GM19467 (cell line): ENCODE results near the gene ITSN1.
"Not testable (repeated sequence)": the region's sequence is repeated elsewhere in the genome, so short reads cannot be mapped to it uniquely, and the experiment has no call there.

Source experiments
- ATAC-seq: cut with Tn5 transposase; IDR thresholded peaks from one replicate; pipeline ENCODE4 v1.9.1; 2021; ENCODE audit warnings: mild to moderate bottlenecking, moderate library complexity; ENCODE audit not compliant: unreplicated experiment

ITSN1 gene

DNA sequence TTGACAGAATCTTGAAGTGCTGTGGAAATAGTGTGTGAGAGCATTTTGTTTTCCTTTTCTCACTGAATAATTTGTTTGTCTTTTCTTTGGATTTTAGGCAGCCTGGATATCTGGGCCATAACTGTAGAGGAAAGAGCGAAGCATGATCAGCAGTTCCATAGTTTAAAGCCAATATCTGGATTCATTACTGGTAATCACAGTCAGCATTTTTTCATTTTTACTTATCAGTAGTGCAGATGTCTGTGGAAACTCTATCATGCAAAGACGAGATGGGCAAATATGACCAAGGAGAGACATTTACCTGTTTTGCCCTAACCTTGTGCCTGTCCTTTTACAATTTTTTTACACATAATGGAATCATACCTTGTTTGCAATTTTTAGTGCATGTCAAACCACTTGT is 78.8 kb downstream of the ITSN1 start:
- no peak for ATAC-seq

DNA sequence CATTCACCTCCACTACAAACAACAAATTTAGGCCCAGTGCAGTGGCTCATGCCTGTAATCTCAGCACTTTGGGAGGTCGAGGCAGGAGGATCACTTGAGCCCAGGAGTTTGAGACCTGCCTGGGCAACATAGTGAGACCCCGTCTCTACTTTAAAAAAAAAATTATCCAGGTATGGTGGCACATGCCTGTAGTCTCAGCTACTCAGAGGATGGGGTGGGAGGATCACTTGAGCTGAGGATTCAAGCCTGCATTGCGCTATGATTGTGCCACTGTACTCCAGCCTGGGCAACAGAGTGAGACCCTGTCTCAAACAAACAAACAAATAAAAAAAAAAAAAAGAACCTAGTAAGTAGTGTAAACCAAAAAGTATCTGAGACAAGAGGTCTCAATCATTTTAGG is 86.8 kb downstream of the ITSN1 start:
- not testable (repeated sequence) for ATAC-seq

GRCh38 chr21:33729641-33730040 is 87.3 kb downstream of the ITSN1 start:
- ATAC-seq: no peak

DNA sequence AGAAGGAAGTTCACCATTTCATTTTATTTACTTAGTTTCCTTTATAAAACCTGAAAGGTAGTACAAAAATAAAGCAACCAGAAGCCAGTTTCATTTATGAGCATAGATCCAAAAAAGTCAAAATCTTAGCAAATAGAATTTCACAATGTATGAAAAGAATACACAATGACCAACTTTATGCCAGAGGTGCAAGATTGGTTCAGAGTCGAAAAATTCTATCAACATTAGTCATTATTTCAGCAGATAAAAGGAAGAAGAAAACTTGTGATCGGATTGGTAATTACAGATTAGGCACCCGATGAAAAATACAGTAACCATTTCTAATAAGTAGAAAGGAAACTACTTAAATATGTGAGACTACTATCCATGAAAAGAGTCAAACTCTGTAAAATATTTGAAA is 89.1 kb downstream of the ITSN1 start:
- no peak for ATAC-seq

DNA sequence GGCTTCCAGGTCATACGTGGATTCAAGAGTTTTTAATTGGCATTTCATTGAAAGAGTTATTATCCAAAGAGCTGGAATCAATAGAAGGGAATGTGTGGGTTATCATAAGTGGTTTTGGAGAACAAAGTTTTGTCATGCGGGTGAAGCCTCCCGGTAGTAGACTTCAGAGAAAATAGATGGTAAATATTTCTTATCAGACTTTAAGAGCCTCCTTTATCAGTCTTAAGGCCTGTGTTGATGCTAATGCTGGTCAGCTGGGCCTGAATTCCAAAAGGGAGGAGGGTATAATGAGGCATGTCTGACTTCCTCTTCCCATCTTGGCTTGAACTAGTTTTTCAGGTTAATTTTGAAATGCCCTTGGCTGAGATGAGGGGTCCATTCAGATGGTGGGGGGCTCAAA is 89.7 kb downstream of the ITSN1 start:
- no peak for ATAC-seq

DNA sequence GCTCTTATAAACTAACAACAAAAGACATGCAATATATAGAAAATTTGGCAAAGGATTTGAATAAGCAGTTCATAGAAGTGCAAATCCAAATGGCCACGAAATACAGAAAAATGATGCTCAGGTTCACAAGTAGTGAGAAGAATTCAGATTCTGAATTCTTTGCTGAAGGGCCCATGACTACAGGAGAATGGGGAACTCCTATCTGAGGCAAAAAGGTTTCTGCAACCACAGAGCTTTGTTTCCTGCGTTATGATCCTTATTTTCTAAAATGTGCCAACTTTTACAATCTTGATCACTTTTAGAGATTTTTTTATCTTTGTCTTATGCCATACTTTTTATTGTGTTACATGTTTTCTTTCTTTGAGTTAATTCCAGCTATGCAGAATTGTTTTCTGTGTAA is 91.3 kb downstream of the ITSN1 start:
- ATAC-seq: no peak

DNA sequence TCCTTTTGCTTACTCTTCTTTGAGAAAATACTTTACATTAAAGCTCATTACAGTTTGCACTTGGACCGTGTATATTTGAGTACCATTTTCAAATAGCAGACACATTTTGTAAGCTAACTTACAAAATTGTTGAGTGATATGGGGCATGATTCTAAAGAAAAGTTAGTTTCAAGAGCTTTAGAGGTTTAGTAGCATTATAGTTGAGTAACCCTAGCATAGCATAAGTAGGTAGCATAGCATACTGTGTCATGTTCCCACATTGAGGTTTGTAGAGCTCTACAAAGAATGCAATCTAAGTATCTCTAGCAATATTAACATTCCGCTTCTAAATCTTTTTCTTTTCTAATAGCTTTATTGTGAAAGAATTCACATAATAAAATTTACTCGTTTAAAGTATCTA is 92.0 kb downstream of the ITSN1 start:
- no peak for ATAC-seq

DNA sequence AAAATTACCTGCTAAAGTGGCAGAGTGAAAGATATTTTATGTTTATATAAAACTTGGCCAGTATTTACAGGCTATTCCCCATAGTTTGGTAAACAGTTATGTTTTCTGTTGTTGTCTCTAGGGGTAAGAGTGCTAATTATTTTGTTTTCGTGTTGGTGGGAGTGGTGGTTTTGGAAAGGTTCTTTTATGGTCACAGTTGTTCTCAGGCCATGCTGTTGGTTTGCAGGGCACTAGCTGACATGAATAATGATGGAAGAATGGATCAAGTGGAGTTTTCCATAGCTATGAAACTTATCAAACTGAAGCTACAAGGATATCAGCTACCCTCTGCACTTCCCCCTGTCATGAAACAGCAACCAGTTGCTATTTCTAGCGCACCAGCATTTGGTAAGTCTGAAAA is 92.5 kb downstream of the ITSN1 start:
- ATAC-seq: no peak

- ATAC-seq: no peak
These were observed 94.3 kb downstream of the ITSN1 start for GRCh38 chr21:33736569-33736968.

GRCh38 chr21:33739701-33740100 is 97.4 kb downstream of the ITSN1 start:
- ATAC-seq: no peak

DNA sequence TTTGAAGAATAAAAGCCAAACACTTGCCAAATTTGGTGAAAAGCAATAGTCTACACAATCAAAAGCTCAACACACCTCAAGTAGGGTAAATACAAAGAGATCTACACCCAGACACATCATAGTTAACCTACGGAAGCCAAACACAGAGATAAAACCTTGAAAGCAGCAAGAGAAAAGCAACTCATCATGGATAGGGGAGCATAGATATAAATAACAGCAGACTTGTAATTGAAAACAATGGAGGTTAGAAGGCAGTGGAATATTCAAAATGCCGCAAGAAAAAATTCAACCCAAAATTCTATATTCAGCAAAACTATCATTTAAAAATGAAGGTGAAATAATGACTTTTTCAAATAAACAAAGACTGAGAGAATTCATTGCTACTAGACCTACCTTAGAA is 105.1 kb downstream of the ITSN1 start:
- ATAC-seq: no peak

- no peak for ATAC-seq
These were observed 106.6 kb downstream of the ITSN1 start for GRCh38 chr21:33748903-33749302.

- ATAC-seq: no peak
These were observed 107.7 kb downstream of the ITSN1 start for GRCh38 chr21:33750017-33750416.

DNA sequence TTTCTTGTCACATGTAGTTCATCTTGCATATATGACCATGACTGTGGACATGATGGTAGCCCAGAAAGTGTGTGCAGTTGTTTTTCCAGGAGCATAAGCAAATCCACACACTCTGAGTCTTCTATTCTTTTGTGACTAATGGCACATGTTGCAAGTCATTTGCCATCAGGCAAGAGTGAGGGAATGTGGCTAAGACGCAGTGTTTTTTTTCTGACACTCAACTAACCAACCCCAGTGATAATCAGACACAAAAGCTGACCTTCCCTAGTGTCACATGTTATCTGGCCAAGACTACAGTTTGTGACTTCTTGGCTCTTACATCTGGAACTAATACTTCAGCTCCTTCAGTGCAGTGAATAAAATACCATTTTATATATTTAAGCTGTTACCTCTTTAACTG is 108.8 kb downstream of the ITSN1 start:
- ATAC-seq: no peak

GRCh38 chr21:33751533-33751932 is 109.2 kb downstream of the ITSN1 start:
- ATAC-seq: no peak

DNA sequence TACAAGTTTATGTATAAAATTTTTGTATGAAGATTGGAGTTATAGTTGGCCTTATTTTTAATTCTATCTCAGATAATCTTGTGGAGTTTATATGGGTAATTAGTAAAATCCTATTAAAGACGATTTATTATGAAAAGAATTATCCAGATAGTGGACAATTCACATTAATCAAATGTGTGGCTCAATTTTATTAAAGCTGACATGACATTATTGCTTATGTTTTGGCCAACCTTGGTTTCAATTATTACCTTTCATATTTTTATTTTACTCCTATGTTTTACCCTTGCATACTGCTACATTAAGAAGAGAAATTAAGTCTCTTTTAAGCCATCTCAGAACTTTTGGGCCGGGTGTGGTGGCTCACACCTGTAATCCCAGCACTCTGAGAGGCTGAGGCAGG is 110.0 kb downstream of the ITSN1 start:
- no peak for ATAC-seq

DNA sequence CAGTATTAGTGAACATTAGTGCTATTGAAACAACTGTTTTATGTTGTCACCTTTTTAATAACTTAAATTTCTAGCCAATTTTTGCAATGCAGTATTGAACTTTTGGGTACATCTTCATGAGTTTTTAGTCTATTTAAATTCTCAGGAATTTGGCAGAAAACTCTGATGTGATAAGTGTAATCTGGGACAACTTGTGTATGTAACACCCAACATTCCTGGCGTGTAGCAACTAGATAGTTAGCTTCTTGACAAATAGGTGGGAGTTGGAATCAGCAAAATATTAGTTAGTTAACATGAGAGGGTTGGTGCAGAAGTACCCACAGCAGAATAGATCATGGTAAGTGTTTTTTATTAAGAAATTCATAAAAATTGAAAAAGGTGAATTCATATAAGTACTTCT is 111.6 kb downstream of the ITSN1 start:
- no peak for ATAC-seq

GRCh38 chr21:33754481-33754880 is 112.2 kb downstream of the ITSN1 start:
- no peak for ATAC-seq

DNA sequence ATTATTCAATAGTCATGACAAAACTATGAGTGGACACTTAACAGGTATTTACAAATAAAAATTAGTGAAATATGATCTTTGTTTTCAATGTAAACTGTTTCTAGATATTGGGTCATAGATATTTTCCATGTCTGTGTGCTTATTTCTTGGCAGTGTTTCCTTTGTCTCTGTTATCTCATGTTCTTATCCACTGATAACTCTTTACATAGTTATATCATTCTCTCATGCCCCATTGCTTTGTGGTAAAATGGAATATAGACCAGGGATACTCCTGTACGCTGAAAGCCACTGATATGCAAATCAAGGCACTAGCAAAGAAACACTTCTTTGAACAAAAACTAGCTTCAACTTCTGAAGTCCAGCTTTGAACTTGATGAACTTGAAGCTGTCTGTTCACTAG is 113.1 kb downstream of the ITSN1 start:
- ATAC-seq: no peak

DNA sequence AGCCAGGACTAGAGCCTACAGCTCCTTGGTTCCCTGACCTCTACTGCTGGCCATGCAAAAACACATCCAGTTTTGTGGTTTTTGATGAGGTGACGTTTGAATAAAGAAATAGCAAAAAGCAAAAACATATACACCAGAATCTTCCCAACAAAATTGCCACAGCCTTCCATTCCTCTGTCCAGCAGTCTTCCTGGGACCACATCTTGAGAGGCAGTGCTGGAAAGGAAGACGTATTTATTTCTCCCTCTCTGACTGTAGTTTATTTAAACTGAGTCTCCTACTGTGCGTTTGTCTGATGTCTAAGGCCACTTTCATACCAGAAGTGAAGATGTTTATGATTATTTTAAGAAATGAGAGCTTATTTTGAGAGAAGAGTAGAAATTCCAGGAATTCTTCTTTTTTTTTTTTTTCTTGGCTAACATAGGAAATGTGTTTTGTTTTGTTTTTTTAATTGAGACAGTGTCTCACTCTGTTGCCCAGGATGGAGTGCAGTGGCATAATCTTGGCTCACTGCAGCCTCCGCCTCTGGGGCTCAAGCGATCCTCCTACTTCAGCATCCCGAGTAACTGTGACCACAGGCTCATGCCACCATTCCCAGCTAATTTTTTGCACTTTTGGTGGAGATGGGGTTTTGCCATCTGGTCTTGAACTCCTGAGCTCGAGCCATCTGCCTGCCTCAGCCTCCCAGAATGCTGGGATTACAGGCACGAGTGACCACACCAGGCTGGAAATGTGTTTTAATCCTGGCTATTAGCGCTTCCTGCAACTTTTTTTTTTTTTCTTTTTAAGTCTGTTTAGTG is 118.5 kb downstream of the ITSN1 start:
- no peak for ATAC-seq

DNA sequence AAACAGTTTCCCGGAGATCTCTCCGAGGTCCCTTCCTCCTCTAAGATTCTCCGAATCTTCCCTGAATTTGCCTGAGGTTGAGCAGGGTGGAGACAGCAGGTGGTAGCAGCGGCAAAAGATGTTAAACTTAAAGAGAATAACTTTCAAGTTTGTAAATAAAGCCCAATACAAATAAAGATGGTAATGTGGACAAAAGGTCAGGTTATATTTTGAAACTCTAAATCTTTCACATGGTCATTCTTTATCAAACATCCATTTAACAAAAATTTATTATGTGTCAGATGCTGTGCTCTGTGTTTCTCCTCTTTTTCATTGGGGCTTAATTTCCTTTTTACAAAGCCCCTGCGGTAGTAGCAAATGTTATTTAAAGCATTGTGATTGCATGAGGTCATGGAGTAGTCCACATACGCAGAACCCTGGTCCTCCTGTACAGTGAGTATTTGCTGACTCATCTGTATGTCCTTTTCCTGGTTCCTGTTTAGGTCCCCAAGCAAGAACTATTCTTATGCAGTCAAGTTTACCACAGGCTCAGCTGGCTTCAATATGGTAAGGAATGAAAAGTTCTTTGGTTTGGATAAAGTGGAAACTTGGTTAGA is 119.2 kb downstream of the ITSN1 start:
- ATAC-seq: no peak

DNA sequence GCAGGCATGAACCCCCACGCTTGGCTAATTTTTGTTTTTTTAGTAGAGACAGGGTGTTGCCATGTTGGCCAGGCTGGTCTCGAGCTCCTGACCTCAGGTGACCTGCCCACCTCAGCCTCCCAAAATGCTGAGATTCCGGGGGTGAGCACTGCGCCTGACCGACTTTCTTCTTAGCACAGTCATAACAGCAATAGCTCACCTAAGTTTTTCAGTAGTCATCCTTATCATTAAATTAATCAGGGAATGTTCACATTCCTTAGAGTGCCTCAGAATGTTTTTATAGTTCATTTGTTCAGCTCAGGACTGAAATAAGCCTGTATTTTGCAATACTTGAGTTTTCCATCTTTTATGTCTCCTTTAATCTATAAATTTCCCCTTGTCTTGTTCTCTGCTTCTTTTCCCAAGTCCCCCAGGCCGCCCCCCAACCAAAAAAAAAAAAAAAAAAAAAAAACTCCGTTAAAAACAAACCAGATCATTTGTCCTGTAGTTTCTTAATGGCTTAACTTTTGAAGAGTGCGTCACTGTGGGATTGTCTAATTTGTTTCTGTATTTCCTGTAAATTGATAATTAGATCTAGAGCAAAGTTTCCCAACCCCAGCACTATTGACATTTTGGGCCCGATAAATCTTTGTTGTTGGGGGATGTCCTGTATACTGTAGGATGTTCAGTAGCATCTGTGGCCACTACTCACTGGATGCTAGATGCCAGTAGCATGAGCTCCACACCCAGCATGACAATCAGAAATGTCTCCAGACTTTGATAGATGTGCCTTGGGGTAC is 120.7 kb downstream of the ITSN1 start:
- ATAC-seq: no peak
